Activated T-cell treated with anti-CD3 and anti-CD28 coated beads for 24 hours (primary cell): Measurements from ENCODE around the gene KTN1.

ENCODE experiments used
- DNase-seq: peaks from one replicate; pipeline ENCODE4 v3.0.0-alpha.2; 2020; ENCODE audit warnings: low read depth

The KTN1 gene

GRCh38 chr14:55611859-55612258, 31.9 kb downstream of the KTN1 start:
- DNase-seq: no peak

GRCh38 chr14:55614304-55614703, 34.3 kb downstream of the KTN1 start:
- DNase-seq: no peak

- no peak for DNase-seq
Observed at GRCh38 chr14:55620277-55620676, 40.3 kb downstream of the KTN1 start.

GRCh38 chr14:55620981-55621380, 41.0 kb downstream of the KTN1 start:
- DNase-seq: no peak

- DNase-seq: no peak
Observed at GRCh38 chr14:55621391-55621790, 41.4 kb downstream of the KTN1 start.

- no peak for DNase-seq
Observed at GRCh38 chr14:55624913-55625312, 44.9 kb downstream of the KTN1 start.

GRCh38 chr14:55625481-55625880, 45.5 kb downstream of the KTN1 start:
- no peak for DNase-seq

GRCh38 chr14:55626131-55626530, 46.1 kb downstream of the KTN1 start:
- DNase-seq: no peak

- DNase-seq: no peak
Observed at GRCh38 chr14:55628426-55628825, 48.4 kb downstream of the KTN1 start.

- DNase-seq: no peak
Observed at GRCh38 chr14:55638665-55639064, 58.7 kb downstream of the KTN1 start.

GRCh38 chr14:55641290-55641689, 61.3 kb downstream of the KTN1 start:
- DNase-seq: no peak

GRCh38 chr14:55641954-55642353, 61.9 kb downstream of the KTN1 start:
- no peak for DNase-seq

GRCh38 chr14:55645145-55645544, 65.1 kb downstream of the KTN1 start:
- DNase-seq: no peak

- DNase-seq: no peak
Observed at GRCh38 chr14:55645845-55646832, 66.1 kb downstream of the KTN1 start.

GRCh38 chr14:55650992-55651391, 71.0 kb downstream of the KTN1 start:
- DNase-seq: no peak

- no peak for DNase-seq
Observed at GRCh38 chr14:55654243-55654642, 74.2 kb downstream of the KTN1 start.

GRCh38 chr14:55661029-55661428, 81.0 kb downstream of the KTN1 start:
- no peak for DNase-seq

GRCh38 chr14:55662752-55663151, 82.7 kb downstream of the KTN1 start:
- no peak for DNase-seq

GRCh38 chr14:55665067-55665675, 85.2 kb downstream of the KTN1 start:
- DNase-seq: no peak

- DNase-seq: no peak
Observed at GRCh38 chr14:55667801-55668200, 87.8 kb downstream of the KTN1 start.

- DNase-seq: no peak
Observed at GRCh38 chr14:55671641-55672040, 91.6 kb downstream of the KTN1 start.

GRCh38 chr14:55673048-55673447, 93.0 kb downstream of the KTN1 start:
- DNase-seq: no peak

GRCh38 chr14:55681096-55681495, 101.1 kb downstream of the KTN1 start:
- no peak for DNase-seq
